Suprapubic skin (tissue), 4 donors: Measurements from ENCODE around the gene ZNF322. TPM values are rescaled to one million over a fixed set of nuclear protein-coding genes. Genes with fewer than 3 reads are reported as not detected.

Source experiments
- DNase-seq, 2 donors: peaks; one replicate each; pipeline ENCODE4 v3.0.0-alpha.2; 2019; ENCODE audit warnings: low spot score in 2 of 2
- H3K27ac ChIP-seq: fragments of 200-600 bp; sonication (generic); one replicate; pipeline ENCODE4 v1.5.1; 2019
- H3K27me3 ChIP-seq: fragments of 200-600 bp; sonication (generic); one replicate; pipeline ENCODE4 v1.5.1; 2019
- H3K36me3 ChIP-seq: fragments of 200-600 bp; sonication (generic); one replicate; pipeline ENCODE4 v1.5.1; 2019
- H3K4me1 ChIP-seq: fragments of 200-600 bp; sonication (generic); one replicate; pipeline ENCODE4 v1.5.1; 2019
- H3K4me3 ChIP-seq: fragments of 200-600 bp; sonication (generic); one replicate; pipeline ENCODE4 v1.5.1; 2019; ENCODE audit warnings: mild to moderate bottlenecking
- H3K9me3 ChIP-seq: fragments of 200-600 bp; sonication (generic); one replicate; pipeline ENCODE4 v1.5.1; 2019
- CTCF ChIP-seq, 2 donors: fragments of 200-600 bp in 1 of 2; fragments of 450-650 bp in 1 of 2; sonication (generic) in 1 of 2; IDR thresholded peaks; one replicate each; pipeline ENCODE4 v1.5.1; 2016 to 2019; ENCODE audit warnings: antibody characterized with exemption in 2 of 2, mild to moderate bottlenecking in 1 of 2, moderate library complexity in 1 of 2
- EP300 ChIP-seq: sonication (generic); formaldehyde crosslinking; IDR thresholded peaks from one replicate; pipeline ENCODE4 v1.6.1; 2017; ENCODE audit warnings: antibody characterized with exemption
- POLR2A ChIP-seq, 2 donors: fragments of 450-650 bp; IDR thresholded peaks; one replicate each; pipeline ENCODE4 v1.6.1; 2017; ENCODE audit warnings: antibody characterized with exemption in 2 of 2, mild to moderate bottlenecking in 2 of 2, moderate library complexity in 2 of 2
- POLR2AphosphoS5 ChIP-seq, 3 donors: sonication (generic); formaldehyde crosslinking; IDR thresholded peaks; one replicate each; pipeline ENCODE4 v1.6.1; 2017; ENCODE audit warnings: antibody characterized with exemption in 3 of 3
- WGBS: methylation state at CpG from one replicate; pipeline ENCODE4 v1.1.5; 2018; 5-methylcytosine and 5-hydroxymethylcytosine counted together
- total RNA-seq, 4 donors: library from RNA; depleted of rRNA; stranded (reverse); fragments of >200 nt; gene quantifications; one replicate each; pipeline ENCODE4 v1.1.0, GENCODE V29; 2016

Gene ZNF322
- total RNA-seq, 4 donors from 2014 or later, result 9.4 to 11.6 (median 10.1) TPM

DNA sequence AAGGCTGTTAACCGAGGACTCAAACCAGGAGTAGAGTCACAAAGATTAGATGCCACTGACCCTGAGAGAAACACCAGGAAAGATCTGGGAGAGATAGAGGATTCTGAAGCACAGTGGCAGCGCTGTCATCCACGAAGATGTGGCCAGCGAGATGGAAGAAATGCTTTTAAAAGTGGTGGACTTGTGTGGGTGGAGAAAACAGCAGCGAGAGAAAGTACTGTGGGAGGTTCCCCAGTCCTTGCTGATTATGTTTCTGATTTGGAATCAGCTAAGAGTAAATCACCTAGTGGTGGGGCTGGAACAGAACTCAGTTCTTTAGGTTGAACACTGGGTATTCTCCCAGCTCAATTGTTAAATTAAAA, 435 bp upstream of the ZNF322 start:
- TF ChIP-seq CTCF (IDR thresholded peaks at IDR 0.05) (no peak), POLR2A (IDR thresholded peaks at IDR 0.05) (no peak), EP300 (no peak), POLR2AphosphoS5 (IDR thresholded peaks at IDR 0.05) (no peak)
- Histone ChIP-seq H3K36me3 (peaks cover 3% of the 10 kb centered on the region), H3K4me1 (peaks cover 15% of the 10 kb centered on the region), H3K27ac (peak overlapping the region; percentile 76), H3K4me3 (peak overlapping the region; percentile 73), H3K9me3 (no peaks in the 10 kb centered on the region), H3K27me3 (peaks cover 15% of the 10 kb centered on the region)
- DNase-seq, result no peak
- 0% methylated on average over 4 of the region's 5 CpGs for WGBS

GRCh38 chr6:26657256-26657655, 2.3 kb downstream of the ZNF322 start:
- peaks cover 15% of the 10 kb centered on the region for H3K4me1 ChIP-seq
- no peak overlapping the region for H3K27ac ChIP-seq
- no peak overlapping the region for H3K4me3 ChIP-seq
- no peaks in the 10 kb centered on the region for H3K9me3 ChIP-seq
- no peaks in the 10 kb centered on the region for H3K27me3 ChIP-seq
- TF ChIP-seq POLR2A (IDR thresholded peaks at IDR 0.05), result no peak
- WGBS, result 88% methylated on average over 4 of the region's 4 CpGs
- no peak for DNase-seq
- H3K36me3 ChIP-seq, result peaks cover 15% of the 10 kb centered on the region

- 97% methylated on average over 5 of the region's 5 CpGs for WGBS
- TF ChIP-seq EP300 (no peak), POLR2AphosphoS5 (IDR thresholded peaks at IDR 0.05) (no peak), CTCF (IDR thresholded peaks at IDR 0.05) (no peak), POLR2A (IDR thresholded peaks at IDR 0.05) (no peak)
- no peaks in the 10 kb centered on the region for H3K9me3 ChIP-seq
- peaks cover 4% of the 10 kb centered on the region for H3K4me1 ChIP-seq
- DNase-seq, result no peak
- H3K4me3 ChIP-seq, result no peak overlapping the region
- H3K27me3 ChIP-seq, result no peaks in the 10 kb centered on the region
- H3K27ac ChIP-seq, result no peak overlapping the region
- peaks cover 19% of the 10 kb centered on the region for H3K36me3 ChIP-seq
These were observed 6.5 kb downstream of the ZNF322 start for GRCh38 chr6:26653007-26653406.

- DNase-seq, result no peak
- Histone ChIP-seq H3K4me1 (no peaks in the 10 kb centered on the region), H3K27ac (no peak overlapping the region), H3K27me3 (no peaks in the 10 kb centered on the region), H3K4me3 (no peak overlapping the region), H3K9me3 (no peaks in the 10 kb centered on the region), H3K36me3 (peaks cover 19% of the 10 kb centered on the region)
- TF ChIP-seq POLR2A (IDR thresholded peaks at IDR 0.05) (no peak), CTCF (IDR thresholded peaks at IDR 0.05) (no peak), EP300 (no peak), POLR2AphosphoS5 (IDR thresholded peaks at IDR 0.05) (no peak)
These were observed 8.3 kb downstream of the ZNF322 start for GRCh38 chr6:26651133-26651781.

GRCh38 chr6:26646074-26646473, 13.5 kb downstream of the ZNF322 start:
- TF ChIP-seq POLR2A (IDR thresholded peaks at IDR 0.05) (no peak), POLR2AphosphoS5 (IDR thresholded peaks at IDR 0.05) (no peak), EP300 (no peak), CTCF (IDR thresholded peaks at IDR 0.05) (no peak)

DNA sequence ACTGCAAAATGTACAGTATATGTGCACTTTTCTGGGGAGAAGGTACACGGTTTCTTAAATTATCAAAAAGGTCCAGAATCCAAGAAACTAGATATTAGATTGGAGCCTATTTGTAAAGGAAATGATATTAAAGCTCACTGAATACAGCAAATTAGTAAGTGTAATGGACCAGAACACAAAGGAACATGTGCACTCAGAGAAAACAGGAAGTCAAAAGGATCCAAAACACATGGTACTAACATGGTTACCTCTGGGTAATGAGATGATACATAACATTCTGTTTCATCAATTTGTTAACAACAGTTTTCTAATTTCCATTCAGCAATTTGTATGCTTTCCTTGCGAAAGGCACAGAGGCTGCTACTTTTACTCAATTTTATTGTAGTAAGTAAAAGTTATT, 18.7 kb downstream of the ZNF322 start:
- H3K9me3 ChIP-seq, result no peaks in the 10 kb centered on the region
- TF ChIP-seq EP300 (no peak), POLR2AphosphoS5 (IDR thresholded peaks at IDR 0.05) (no peak), POLR2A (IDR thresholded peaks at IDR 0.05) (no peak), CTCF (IDR thresholded peaks at IDR 0.05) (no peak)
- 96% methylated on average over 2 of the region's 2 CpGs for WGBS
- H3K4me1 ChIP-seq, result no peaks in the 10 kb centered on the region
- H3K4me3 ChIP-seq, result no peak overlapping the region
- no peak overlapping the region for H3K27ac ChIP-seq
- H3K36me3 ChIP-seq, result peaks cover 54% of the 10 kb centered on the region
- DNase-seq, result no peak
- H3K27me3 ChIP-seq, result no peaks in the 10 kb centered on the region

More at GRCh38 chr6:26646074-26646473, 13.5 kb downstream of the ZNF322 start:
- 100% methylated on average over 1 of the region's 1 CpG for WGBS
- no peaks in the 10 kb centered on the region for H3K27me3 ChIP-seq
- no peak for DNase-seq
- H3K4me1 ChIP-seq, result no peaks in the 10 kb centered on the region
- peaks cover 29% of the 10 kb centered on the region for H3K36me3 ChIP-seq
- no peaks in the 10 kb centered on the region for H3K9me3 ChIP-seq
- no peak overlapping the region for H3K27ac ChIP-seq
- H3K4me3 ChIP-seq, result no peak overlapping the region
